HL-60 (cell line): ENCODE results near the gene ROR2.
A peak's percentile ranks its signal among the peaks of the same experiment; 100 is the strongest.
"Not testable (repeated sequence)": the region's sequence is repeated elsewhere in the genome, so short reads cannot be mapped to it uniquely, and the experiment has no call there.

Experiments used
- DNase-seq, 2 experiments: peaks; one replicate each; pipeline ENCODE4 v3.0.0-alpha.2; 2010 to 2020; ENCODE audit warnings: low read depth in 1 of 2, low spot score in 1 of 2
- H3K27ac ChIP-seq: fragments of 250-450 bp; sonication (Bioruptor Pico); replicated peaks from 2 replicates; pipeline ENCODE4 v1.5.1; 2020; ENCODE audit warnings: mild to moderate bottlenecking, moderate library complexity
- H3K27me3 ChIP-seq: fragments of 250-450 bp; sonication (Bioruptor Pico); 2 replicates; pipeline ENCODE4 v1.5.1; 2021; ENCODE audit warnings: mild to moderate bottlenecking, moderate library complexity; ENCODE audit not compliant: insufficient read depth, poor library complexity, severe bottlenecking
- H3K4me3 ChIP-seq: replicated peaks from 2 replicates; pipeline ENCODE4 v1.5.1; 2011; ENCODE audit warnings: mild to moderate bottlenecking, control low read depth, low read length; ENCODE audit not compliant: insufficient read depth
- CTCF ChIP-seq: IDR thresholded peaks from one replicate; pipeline ENCODE4 v1.5.1; 2011; ENCODE audit warnings: low read length, control low read depth, inconsistent platforms; ENCODE audit not compliant: insufficient read depth
- GABPA ChIP-seq: IDR thresholded peaks from 2 replicates; pipeline ENCODE4 v1.6.1; 2012; ENCODE audit warnings: low read depth
- POLR2AphosphoS5 ChIP-seq: IDR thresholded peaks from 2 replicates; pipeline ENCODE4 v1.6.1; 2012; ENCODE audit warnings: low read depth
- REST ChIP-seq: IDR thresholded peaks from 2 replicates; pipeline ENCODE4 v1.6.1; 2012; ENCODE audit warnings: low read depth; ENCODE audit not compliant: insufficient replicate concordance
- SPI1 ChIP-seq: IDR thresholded peaks from 2 replicates; pipeline ENCODE4 v1.6.1; 2012; ENCODE audit warnings: low read depth, mild to moderate bottlenecking, borderline replicate concordance

Gene ROR2

GRCh38 chr9:91985692-91986091 is 35.7 kb upstream of the ROR2 start:
- no peak overlapping the region for H3K27ac ChIP-seq
- TF ChIP-seq REST = no peak
- no peak for TF ChIP-seq CTCF
- TF ChIP-seq POLR2AphosphoS5 = no peak
- TF ChIP-seq SPI1 = no peak
- TF ChIP-seq GABPA = no peak

GRCh38 chr9:91978740-91979414 is 28.8 kb upstream of the ROR2 start:
- H3K4me3 ChIP-seq = no peak overlapping the region
- DNase-seq = peak in 1 of 2 experiments; percentile 40
- H3K27ac ChIP-seq = no peak overlapping the region
- H3K27me3 ChIP-seq = no peaks in the 10 kb centered on the region
- no peak for TF ChIP-seq GABPA
- TF ChIP-seq CTCF = peak; percentile 21

More at GRCh38 chr9:91985692-91986091, 35.7 kb upstream of the ROR2 start:
- H3K27me3 ChIP-seq = no peaks in the 10 kb centered on the region
- H3K4me3 ChIP-seq = no peak overlapping the region
- DNase-seq = no peak

GRCh38 chr9:91975254-91975653 is 25.2 kb upstream of the ROR2 start:
- not testable (repeated sequence) for H3K4me3 ChIP-seq, DNase-seq, H3K27me3 ChIP-seq, H3K27ac ChIP-seq

GRCh38 chr9:91972711-91973110 is 22.7 kb upstream of the ROR2 start:
- no peak overlapping the region for H3K4me3 ChIP-seq
- TF ChIP-seq POLR2AphosphoS5 (no peak), REST (no peak), CTCF (no peak), SPI1 (no peak), GABPA (no peak)
- H3K27me3 ChIP-seq = no peaks in the 10 kb centered on the region
- DNase-seq = no peak
- H3K27ac ChIP-seq = no peak overlapping the region
